ENCODE results near the gene PIK3C2A. TPM values are rescaled to one million over a fixed set of nuclear protein-coding genes. Genes with fewer than 3 reads are reported as not detected.
A peak's percentile ranks its signal among the peaks of the same experiment; 100 is the strongest.

PIK3C2A gene
- total RNA-seq, 1 donor from 2014 or later: 19.3 TPM

DNA sequence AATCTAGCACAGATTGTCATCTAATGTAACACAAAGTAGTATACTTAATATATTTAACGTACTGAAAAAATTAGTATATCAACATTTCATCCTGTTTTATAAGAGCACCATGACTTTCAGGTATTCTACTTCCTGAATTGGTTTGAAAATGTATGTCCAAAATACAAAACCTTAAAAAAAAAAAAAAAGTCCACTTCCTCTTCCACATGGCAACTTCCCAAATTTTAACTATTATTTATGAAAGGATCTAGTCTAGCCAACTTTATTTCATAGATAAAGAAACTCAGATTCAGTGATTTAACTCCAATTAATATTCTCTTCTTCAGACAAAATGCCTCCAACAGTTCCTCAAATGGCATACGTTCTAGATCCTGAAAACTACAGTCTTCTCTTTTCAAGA is 44.0 kb downstream of the PIK3C2A start:
- Histone ChIP-seq H3K9me3 (ENCODE audit: control insufficient read depth in 3 of 3, low read length in 3 of 3) (no peaks in the 10 kb centered on the region), H3K27ac (ENCODE audit: low read depth, low read length) (no peak overlapping the region), H3K27me3 (ENCODE audit: control insufficient read depth in 3 of 3, insufficient read depth in 3 of 3, low read length in 3 of 3) (no peaks in the 10 kb centered on the region), H3K4me3 (ENCODE audit: low read length in 3 of 3) (no peak overlapping the region), H3K36me3 (ENCODE audit: control insufficient read depth in 3 of 3, insufficient read depth in 3 of 3, low read length in 3 of 3) (no peaks in the 10 kb centered on the region), H3K9ac (ENCODE audit: low read depth in 1 of 3, low read length in 3 of 3) (no peak overlapping the region), H3K4me1 (ENCODE audit: control insufficient read depth in 3 of 3, insufficient read depth in 3 of 3, low read length in 3 of 3) (peaks cover 7 to 23% (median 19%) of the 10 kb centered on the region in 3 donors)

DNA sequence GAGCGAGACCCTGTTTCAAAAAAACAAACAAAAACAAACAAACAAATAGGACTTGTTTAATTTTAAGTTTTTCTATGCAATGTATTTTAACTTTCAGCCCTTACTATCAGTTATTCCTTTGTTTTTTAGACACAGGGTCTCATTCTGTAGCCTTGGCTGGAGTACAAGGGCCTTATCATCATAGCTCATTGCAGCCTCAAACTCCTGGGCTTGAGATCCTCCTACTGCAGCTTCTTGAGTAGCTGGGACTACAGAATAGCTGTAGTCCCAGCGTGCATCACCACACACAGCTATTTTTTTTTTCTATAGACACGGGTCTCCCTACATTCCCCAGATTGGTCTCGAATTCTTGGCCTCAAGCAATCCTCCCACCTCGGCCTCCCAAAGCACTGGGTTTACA is 44.5 kb downstream of the PIK3C2A start:
- Histone ChIP-seq H3K27ac (ENCODE audit: low read depth, low read length) (no peak overlapping the region), H3K9ac (ENCODE audit: low read depth in 1 of 3, low read length in 3 of 3) (no peak overlapping the region), H3K9me3 (ENCODE audit: control insufficient read depth in 3 of 3, low read length in 3 of 3) (no peaks in the 10 kb centered on the region), H3K36me3 (ENCODE audit: control insufficient read depth in 3 of 3, insufficient read depth in 3 of 3, low read length in 3 of 3) (no peaks in the 10 kb centered on the region), H3K27me3 (ENCODE audit: control insufficient read depth in 3 of 3, insufficient read depth in 3 of 3, low read length in 3 of 3) (no peaks in the 10 kb centered on the region), H3K4me3 (ENCODE audit: low read length in 3 of 3) (no peak overlapping the region), H3K4me1 (ENCODE audit: control insufficient read depth in 3 of 3, insufficient read depth in 3 of 3, low read length in 3 of 3) (peaks cover 7 to 23% (median 19%) of the 10 kb centered on the region in 3 donors)

DNA sequence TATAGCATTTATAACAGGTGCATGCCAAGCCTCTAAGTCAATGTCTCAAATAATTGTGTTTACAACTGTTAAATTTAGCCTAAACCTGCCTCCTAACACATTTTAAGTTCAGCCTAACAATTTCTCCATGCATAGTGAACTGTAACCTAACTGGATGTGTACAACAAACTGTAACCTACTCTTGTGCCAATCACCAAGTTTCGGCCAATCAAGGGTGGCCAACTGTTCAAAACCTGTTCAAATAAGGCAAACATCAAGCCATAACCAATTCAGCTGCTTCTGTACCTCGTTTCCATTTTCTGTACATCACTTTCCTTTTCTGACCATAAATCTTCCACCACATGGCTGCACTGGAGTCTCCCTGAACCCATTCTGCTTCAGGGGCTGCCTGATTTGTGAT is 45.4 kb downstream of the PIK3C2A start:
- Histone ChIP-seq H3K9me3 (ENCODE audit: control insufficient read depth in 3 of 3, low read length in 3 of 3) (no peaks in the 10 kb centered on the region), H3K9ac (ENCODE audit: low read depth in 1 of 3, low read length in 3 of 3) (no peak overlapping the region), H3K4me3 (ENCODE audit: low read length in 3 of 3) (no peak overlapping the region), H3K4me1 (ENCODE audit: control insufficient read depth in 3 of 3, insufficient read depth in 3 of 3, low read length in 3 of 3) (peaks cover 7 to 23% (median 22%) of the 10 kb centered on the region in 3 donors), H3K27me3 (ENCODE audit: control insufficient read depth in 3 of 3, insufficient read depth in 3 of 3, low read length in 3 of 3) (no peaks in the 10 kb centered on the region), H3K27ac (ENCODE audit: low read depth, low read length) (no peak overlapping the region), H3K36me3 (ENCODE audit: control insufficient read depth in 3 of 3, insufficient read depth in 3 of 3, low read length in 3 of 3) (no peaks in the 10 kb centered on the region)

DNA sequence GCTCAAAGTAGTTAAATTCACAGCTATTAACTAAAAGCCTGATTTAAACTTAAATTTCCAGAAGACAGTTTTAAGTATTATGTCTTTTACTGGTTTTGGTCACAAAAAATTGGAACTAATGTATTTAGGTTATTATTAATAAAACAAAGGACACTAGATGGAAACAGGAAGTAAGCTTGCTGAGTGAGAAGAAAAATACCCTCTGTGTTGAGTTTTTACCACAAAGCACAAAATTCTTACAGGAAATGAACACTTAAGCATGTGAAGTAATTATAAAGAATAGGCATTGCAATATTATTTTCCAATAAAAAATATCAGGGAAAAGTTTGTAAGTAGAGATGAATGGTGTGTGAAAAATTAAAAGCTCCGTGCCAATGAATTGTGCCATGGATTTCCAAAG is 46.3 kb downstream of the PIK3C2A start:
- no peaks in the 10 kb centered on the region for H3K27me3 ChIP-seq (ENCODE audit: control insufficient read depth in 3 of 3, insufficient read depth in 3 of 3, low read length in 3 of 3)
- peak overlapping the region; percentile 40 for H3K27ac ChIP-seq (ENCODE audit: low read depth, low read length)
- H3K36me3 ChIP-seq (ENCODE audit: control insufficient read depth in 3 of 3, insufficient read depth in 3 of 3, low read length in 3 of 3): no peaks in the 10 kb centered on the region
- no peaks in the 10 kb centered on the region for H3K9me3 ChIP-seq (ENCODE audit: control insufficient read depth in 3 of 3, low read length in 3 of 3)
- no peak overlapping the region for H3K9ac ChIP-seq (ENCODE audit: low read depth in 1 of 3, low read length in 3 of 3)
- H3K4me3 ChIP-seq (ENCODE audit: low read length in 3 of 3): no peak overlapping the region
- peaks cover 7 to 23% (median 23%) of the 10 kb centered on the region in 3 donors for H3K4me1 ChIP-seq (ENCODE audit: control insufficient read depth in 3 of 3, insufficient read depth in 3 of 3, low read length in 3 of 3)

DNA sequence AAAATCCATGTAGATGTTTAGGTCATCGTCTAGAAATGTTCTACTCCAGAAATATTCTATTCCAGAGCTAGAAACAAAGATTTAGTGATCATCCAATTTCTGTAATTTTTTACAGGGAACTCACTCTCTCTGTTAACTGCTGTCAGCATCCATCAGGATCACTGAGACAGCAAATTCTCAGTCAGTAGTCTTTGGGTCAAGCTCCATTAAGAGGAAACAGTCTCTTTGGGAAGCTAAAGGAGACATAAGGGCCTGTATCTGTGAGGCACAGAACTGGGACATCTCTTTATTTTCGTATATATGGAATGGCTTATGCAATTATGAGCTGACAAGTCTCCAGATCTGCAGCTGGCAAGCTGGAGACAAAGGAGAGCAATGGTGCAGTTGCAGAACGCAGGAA is 48.3 kb downstream of the PIK3C2A start:
- Histone ChIP-seq H3K9me3 (ENCODE audit: control insufficient read depth in 3 of 3, low read length in 3 of 3) (no peaks in the 10 kb centered on the region), H3K9ac (ENCODE audit: low read depth in 1 of 3, low read length in 3 of 3) (no peak overlapping the region), H3K4me1 (ENCODE audit: control insufficient read depth in 3 of 3, insufficient read depth in 3 of 3, low read length in 3 of 3) (peaks cover 7 to 23% (median 17%) of the 10 kb centered on the region in 3 donors), H3K27me3 (ENCODE audit: control insufficient read depth in 3 of 3, insufficient read depth in 3 of 3, low read length in 3 of 3) (no peaks in the 10 kb centered on the region), H3K4me3 (ENCODE audit: low read length in 3 of 3) (no peak overlapping the region), H3K27ac (ENCODE audit: low read depth, low read length) (no peak overlapping the region), H3K36me3 (ENCODE audit: control insufficient read depth in 3 of 3, insufficient read depth in 3 of 3, low read length in 3 of 3) (no peaks in the 10 kb centered on the region)

Other genes starting within 250 kb of the PIK3C2A start
- gene PLEKHA7, start 193.6 kb downstream of the PIK3C2A start, total RNA-seq: 5.2 TPM
- 3,269 TPM for gene RPS13, start 130.3 kb downstream of the PIK3C2A start, total RNA-seq
- gene NUCB2, start 68.8 kb upstream of the PIK3C2A start, total RNA-seq: 24.0 TPM
- 0.52 TPM for gene NCR3LG1, start 143.8 kb upstream of the PIK3C2A start, total RNA-seq
- 28.2 TPM for gene KCNJ11, start 180.7 kb upstream of the PIK3C2A start, total RNA-seq